GM18499 (cell line): ENCODE data around the gene SERINC2.
"Not testable (repeated sequence)": the region's sequence is repeated elsewhere in the genome, so short reads cannot be mapped to it uniquely, and the experiment has no call there.

Experiments used
- ATAC-seq: cut with Tn5 transposase; IDR thresholded peaks from one replicate; pipeline ENCODE4 v1.9.1; 2021; ENCODE audit warnings: moderate number of reproducible peaks; ENCODE audit not compliant: insufficient read depth, unreplicated experiment

SERINC2 gene

GRCh38 chr1:31431351-31432257, 18.6 kb downstream of the SERINC2 start:
- ATAC-seq, result not testable (repeated sequence)

GRCh38 chr1:31432592-31433395, 19.8 kb downstream of the SERINC2 start:
- ATAC-seq, result no peak

DNA sequence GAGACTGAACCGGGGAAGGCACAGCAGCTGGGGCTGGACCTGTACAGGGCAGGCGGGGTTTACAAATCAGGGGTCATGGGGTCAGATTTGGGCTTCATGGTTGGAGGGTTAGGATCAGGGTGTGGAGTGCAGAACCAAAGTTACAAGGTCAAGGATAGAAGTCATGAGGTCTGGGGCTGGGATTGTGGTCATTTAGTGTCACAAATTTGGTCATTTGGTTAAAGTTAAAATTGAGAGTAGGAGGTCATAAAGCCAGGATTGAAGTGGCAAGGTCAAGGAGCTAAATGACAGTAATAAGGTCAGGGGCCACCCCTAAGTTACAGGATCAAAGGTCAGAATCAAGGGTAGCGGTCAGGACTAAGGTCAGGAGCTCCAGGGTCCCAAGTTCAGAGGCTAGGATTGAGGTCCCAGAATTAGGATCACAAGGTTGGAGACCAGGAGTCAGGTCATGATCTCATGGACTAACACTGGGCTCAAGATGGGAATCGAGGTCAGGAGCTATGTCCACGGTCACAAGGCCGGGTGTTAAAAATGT, 20.4 kb downstream of the SERINC2 start:
- no peak for ATAC-seq

GRCh38 chr1:31434101-31434871, 21.3 kb downstream of the SERINC2 start:
- no peak for ATAC-seq

DNA sequence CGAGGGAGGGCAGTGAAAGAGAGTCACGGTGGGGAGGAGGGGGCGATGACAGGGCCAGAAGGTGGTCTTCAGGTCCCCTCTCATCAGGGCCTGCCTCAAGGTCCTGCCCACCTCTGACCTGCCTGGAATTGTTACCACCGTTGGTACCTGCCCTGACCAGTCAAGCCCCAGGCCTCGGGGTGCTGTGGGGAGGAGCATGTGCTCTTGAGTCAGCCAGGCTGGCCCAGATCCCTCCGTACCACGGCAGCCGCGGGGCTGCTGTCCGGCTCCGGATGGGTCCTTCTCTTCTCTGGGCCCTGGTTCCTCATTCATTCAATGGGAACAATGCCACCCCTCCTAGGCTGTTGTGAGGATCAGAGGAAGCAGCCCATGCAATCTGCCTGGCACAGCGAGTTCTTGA, 22.0 kb downstream of the SERINC2 start:
- no peak for ATAC-seq

DNA sequence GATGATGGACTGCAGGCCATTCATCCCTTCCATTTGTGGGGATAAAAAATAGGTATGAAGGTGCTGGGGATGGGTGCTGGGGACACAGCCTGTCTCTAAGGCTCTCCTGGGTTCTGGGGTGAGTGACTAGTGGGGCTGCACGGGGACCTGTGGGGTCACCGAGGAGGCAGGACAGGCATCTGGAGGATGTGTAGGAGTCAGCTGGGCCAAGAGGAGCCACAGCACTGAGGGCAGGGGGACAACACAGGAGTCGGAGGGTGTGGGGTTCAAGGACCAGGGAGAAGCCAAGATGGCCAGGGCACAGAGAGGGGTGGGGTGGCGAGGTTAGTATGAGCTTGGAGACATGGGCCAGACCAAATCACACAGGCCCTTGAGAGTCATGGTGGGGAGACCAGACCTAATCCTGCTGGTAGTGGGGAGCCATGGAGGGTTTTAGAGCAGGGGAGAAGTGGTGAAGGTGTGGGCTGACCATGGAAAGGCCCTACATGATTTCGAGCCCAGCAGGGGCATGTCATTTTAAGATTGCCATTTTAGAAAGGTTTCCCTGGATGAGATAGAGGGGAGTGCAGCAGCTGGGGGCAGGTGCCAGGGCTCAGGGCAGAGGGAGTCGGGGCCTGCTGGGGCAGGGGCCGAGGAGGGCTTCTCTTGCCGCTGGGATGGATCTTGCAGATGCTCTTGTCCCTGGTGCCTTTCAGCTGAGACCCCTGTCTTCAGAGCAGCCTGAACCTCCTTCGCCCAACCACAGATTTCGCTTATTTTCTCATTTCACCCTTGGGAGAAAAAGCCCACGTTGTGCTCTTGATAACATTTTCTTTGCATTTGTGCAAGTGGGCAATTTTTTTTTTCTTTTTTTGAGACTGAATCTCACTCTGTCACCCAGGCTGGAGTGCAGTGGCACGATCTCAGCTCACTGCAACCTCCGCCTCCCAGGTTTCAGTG, 22.7 kb downstream of the SERINC2 start:
- ATAC-seq, result no peak

- no peak for ATAC-seq
Measured at GRCh38 chr1:31436596-31437432, 23.8 kb downstream of the SERINC2 start.

GRCh38 chr1:31437433-31438037, 24.5 kb downstream of the SERINC2 start:
- no peak for ATAC-seq

DNA sequence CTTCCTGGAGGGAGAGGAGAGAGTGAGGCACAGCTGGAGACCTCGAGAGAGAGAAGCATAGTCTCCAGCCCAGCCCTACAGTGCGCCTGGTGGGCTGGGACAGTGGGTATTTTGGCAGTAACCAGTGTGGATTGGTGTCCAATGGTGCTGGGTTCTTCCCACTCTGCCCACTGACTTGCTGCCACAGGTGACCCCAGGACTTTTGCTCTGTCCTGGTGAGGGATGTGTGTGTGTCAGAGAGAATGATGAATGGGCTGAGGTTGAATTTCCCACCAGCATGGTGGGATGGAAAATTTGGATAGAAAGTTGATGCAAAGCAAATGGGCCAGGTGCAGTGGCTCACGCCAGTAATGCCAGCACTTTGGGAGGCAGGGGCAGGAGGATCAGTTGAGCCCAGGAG, 26.3 kb downstream of the SERINC2 start:
- no peak for ATAC-seq

DNA sequence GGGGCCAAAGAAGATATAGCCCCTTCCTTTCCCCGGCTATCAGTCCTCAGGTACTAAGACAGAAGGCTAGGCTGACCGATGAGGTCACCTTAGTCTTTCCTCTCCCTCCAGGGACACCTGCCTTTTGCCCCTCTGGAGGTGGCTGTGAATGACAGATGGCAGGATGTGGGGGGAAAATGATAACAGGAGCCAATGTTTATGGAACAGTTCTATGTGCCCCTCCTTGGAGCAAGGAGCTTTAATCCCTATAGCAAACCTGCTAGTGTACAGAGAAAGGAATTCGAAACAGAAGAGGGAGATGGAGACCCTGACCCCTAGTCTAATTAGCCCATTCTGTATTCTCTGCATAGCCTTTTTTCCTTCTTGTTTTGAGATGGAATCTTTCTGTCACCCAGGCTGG, 28.1 kb downstream of the SERINC2 start:
- ATAC-seq, result no peak

GRCh38 chr1:31441558-31441957, 28.5 kb downstream of the SERINC2 start:
- no peak for ATAC-seq

DNA sequence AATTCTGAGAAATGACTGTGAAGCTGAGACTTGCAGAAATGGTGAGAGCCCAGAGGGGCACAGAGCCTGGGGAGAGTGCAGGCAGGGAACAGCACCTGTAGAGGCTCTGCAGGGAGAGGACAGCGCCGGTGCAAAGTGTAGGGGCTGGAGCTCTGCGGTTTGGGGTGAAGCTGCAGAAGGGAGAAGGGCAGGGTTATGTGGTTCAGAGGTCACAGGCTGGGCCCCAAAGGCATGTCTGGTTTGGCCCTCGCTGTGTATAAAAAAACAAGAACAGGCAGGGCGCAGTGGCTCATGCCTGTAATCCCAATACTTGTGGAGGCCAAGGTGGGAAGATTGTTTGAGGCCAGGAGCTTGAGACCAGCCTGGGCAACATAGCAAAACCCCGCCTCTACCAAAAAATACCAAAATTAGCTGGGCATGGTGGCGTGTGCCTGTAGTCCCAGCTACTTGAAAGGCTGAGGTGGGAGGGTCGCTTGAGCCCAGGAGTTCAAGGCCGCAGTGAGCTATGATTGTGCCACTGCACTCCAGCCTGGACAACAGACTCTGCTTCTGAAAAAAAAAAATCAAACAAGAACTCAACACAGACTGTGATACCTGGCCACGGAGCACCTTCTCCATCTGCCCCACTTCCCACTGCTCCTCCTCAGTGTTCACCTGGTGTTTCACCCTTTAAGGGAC, 29.1 kb downstream of the SERINC2 start:
- no peak for ATAC-seq

- no peak for ATAC-seq
Measured at GRCh38 chr1:31442648-31442994, 29.6 kb downstream of the SERINC2 start.

DNA sequence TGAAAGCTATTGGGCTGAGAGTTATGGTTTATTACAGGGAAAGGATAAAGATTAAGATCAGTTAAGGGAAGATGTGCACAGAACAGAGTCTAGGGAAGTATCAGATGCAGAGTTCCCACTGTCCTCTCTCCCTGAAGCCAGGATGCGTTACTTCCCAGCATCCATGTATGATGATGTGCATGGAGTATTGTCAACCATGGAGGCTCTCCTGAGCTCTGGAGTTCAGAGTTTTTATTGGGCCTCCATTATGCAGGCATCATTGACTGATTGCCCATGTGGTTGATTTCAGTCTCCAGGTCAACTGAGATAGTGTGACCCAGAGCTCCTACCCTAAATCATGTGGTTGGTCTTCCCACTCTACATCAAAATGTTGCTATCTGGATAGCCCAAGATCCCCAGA, 30.7 kb downstream of the SERINC2 start:
- ATAC-seq, result no peak

GRCh38 chr1:31444725-31445448, 31.9 kb downstream of the SERINC2 start:
- ATAC-seq, result no peak

- ATAC-seq, result no peak
Measured at GRCh38 chr1:31445951-31446350, 32.9 kb downstream of the SERINC2 start.

GRCh38 chr1:31447210-31447609, 34.2 kb downstream of the SERINC2 start:
- no peak for ATAC-seq
